ENCODE measurements around the gene MXD1. TPM values are rescaled to one million over a fixed set of nuclear protein-coding genes. Genes with fewer than 3 reads are reported as not detected.
A peak's percentile ranks its signal among the peaks of the same experiment; 100 is the strongest.

Gene MXD1
- total and polyA plus RNA-seq, 9 of the 15 experiments (the other 6 are each of a cell fraction or from before 2014, with no cell fraction given): 6.7 to 35.9 (median 11.0) TPM

- CTCF ChIA-PET (ENCODE audit: low intra/inter-chr PET ratio): interaction anchor here (1.0 kb wide), 1 partner anchor 57 kb away, joined by 3 read pairs; no protein-coding TSS in a partner anchor
- TF ChIP-seq SAFB (IDR thresholded peaks at IDR 0.05; ENCODE audit: borderline replicate concordance, low read depth, low read length) (no peak), MTF1 (CRISPR knock-in tag; IDR thresholded peaks at IDR 0.05; ENCODE audit: borderline replicate concordance) (no peak), ZNF445 (CRISPR knock-in tag; IDR thresholded peaks at IDR 0.05; ENCODE audit: low read depth) (no peak), NKRF (IDR thresholded peaks at IDR 0.05; ENCODE audit: borderline replicate concordance) (no peak), THAP7 (CRISPR knock-in tag; IDR thresholded peaks at IDR 0.05) (no peak), CTCF (IDR thresholded peaks at IDR 0.05 in 2 of 3, conservative IDR thresholded peaks at IDR 0.05 in 1 of 3; ENCODE audit: insufficient read depth in 2 of 3, low read depth in 1 of 3, low read length in 3 of 3) (no peak), BMI1 (IDR thresholded peaks at IDR 0.05; ENCODE audit: low read length) (no peak), ADNP (tag; IDR thresholded peaks at IDR 0.05) (no peak), KLF6 (CRISPR knock-in tag; IDR thresholded peaks at IDR 0.05; ENCODE audit: borderline replicate concordance) (no peak), TBP (optimal IDR thresholded peaks at IDR 0.05; ENCODE audit: low read depth, low read length) (no peak), ZNF124 (CRISPR knock-in tag; IDR thresholded peaks at IDR 0.05) (no peak), TEAD2 (tag; IDR thresholded peaks at IDR 0.05) (no peak), C11orf30 (IDR thresholded peaks at IDR 0.05; ENCODE audit: low read depth) (0 out of 2 replicates have a peak, but pooled peaks have one; percentile 17), VEZF1 (CRISPR knock-in tag; IDR thresholded peaks at IDR 0.05) (no peak), DLX4 (CRISPR knock-in tag; IDR thresholded peaks at IDR 0.05) (no peak)
Measured at GRCh38 chr2:69952336-69953115, 37.6 kb downstream of the MXD1 start.

More at GRCh38 chr2:69952336-69953115, 37.6 kb downstream of the MXD1 start:
- H3K27me3 ChIP-seq (ENCODE audit: control insufficient read depth in 2 of 2, insufficient read depth in 2 of 2, low read length in 2 of 2): no peaks in the 10 kb centered on the region
- POLR2A ChIA-PET: interaction anchor here (0.5 to 1.3 kb wide), 5 partner anchors 13 to 215 kb away, joined by 3 to 4 read pairs (median 3); no protein-coding TSS in a partner anchor
- H3K4me1 ChIP-seq (replicated peaks in 1 of 2; ENCODE audit: control insufficient read depth in 2 of 2, insufficient read depth in 2 of 2, low read length in 2 of 2): peaks cover 14 to 16% of the 10 kb centered on the region in 2 experiments; a peak in 4 of 5 replicates
- no peak for FAIRE-seq
- no peak for ATAC-seq
- no TSS peak for BruUV-seq (replicated peaks)
- no peaks in the 10 kb centered on the region for H3K79me2 ChIP-seq (ENCODE audit: control insufficient read depth, insufficient read depth, low read length)
- no peak overlapping the region for H3K27ac ChIP-seq (ENCODE audit: extremely low read depth, low read depth, low read length)
- H2AFZ ChIP-seq (ENCODE audit: low read depth, low read length): peak overlapping the region; percentile 68
- WGBS (ENCODE audit: insufficient coverage, low coverage, missing lambda C conversion rate): 69% methylated on average over 6 of the region's 6 CpGs
- DNase-seq (ENCODE audit: extremely low read depth in 1 of 4, low spot score in 3 of 4): no peak
- H3K36me3 ChIP-seq (ENCODE audit: control insufficient read depth, insufficient read depth, low read length): no peaks in the 10 kb centered on the region
- H4K20me1 ChIP-seq (replicated peaks; ENCODE audit: control insufficient read depth, insufficient read depth, low read length): no peaks in the 10 kb centered on the region
- no peak overlapping the region for H3K4me3 ChIP-seq
- in situ Hi-C loops (cut with MboI) (no loop called here), intact Hi-C loops (cut with micrococcal nuclease) (no loop called here)
- no peaks in the 10 kb centered on the region for H3K9me3 ChIP-seq (replicated peaks; ENCODE audit: control insufficient read depth, insufficient read depth, low read depth, low read length)
- H3K4me2 ChIP-seq (ENCODE audit: insufficient read depth, low read length): no peak overlapping the region
- no peaks in the 10 kb centered on the region for H3K9me1 ChIP-seq (ENCODE audit: control insufficient read depth, insufficient read depth, low read length)
- H3K9ac ChIP-seq (ENCODE audit: insufficient read depth in 1 of 2, low read depth in 2 of 2, low read length in 2 of 2): peak overlapping the region in 1 of 2 experiments; percentile 72; a peak in 2 of 4 replicates

All from K562 (cell line).